NCI-H460 (cell line): ENCODE data around the gene RWDD2A. TPM values are rescaled to one million over a fixed set of nuclear protein-coding genes. Genes with fewer than 3 reads are reported as not detected.

ENCODE experiments used
- DNase-seq: peaks from one replicate; pipeline ENCODE4 v3.0.0-alpha.2; 2016; ENCODE audit warnings: low read depth; ENCODE audit errors: extremely low read depth
- total RNA-seq: library from RNA; depleted of rRNA; stranded (reverse); fragments of >200 nt; shearing (Covaris generic); gene quantifications from 2 replicates; pipeline ENCODE4 v1.2.3, GENCODE V29; 2014; rRNA removed

Gene RWDD2A
- total RNA-seq, 1 experiment from 2014 or later: 2.6 TPM

DNA sequence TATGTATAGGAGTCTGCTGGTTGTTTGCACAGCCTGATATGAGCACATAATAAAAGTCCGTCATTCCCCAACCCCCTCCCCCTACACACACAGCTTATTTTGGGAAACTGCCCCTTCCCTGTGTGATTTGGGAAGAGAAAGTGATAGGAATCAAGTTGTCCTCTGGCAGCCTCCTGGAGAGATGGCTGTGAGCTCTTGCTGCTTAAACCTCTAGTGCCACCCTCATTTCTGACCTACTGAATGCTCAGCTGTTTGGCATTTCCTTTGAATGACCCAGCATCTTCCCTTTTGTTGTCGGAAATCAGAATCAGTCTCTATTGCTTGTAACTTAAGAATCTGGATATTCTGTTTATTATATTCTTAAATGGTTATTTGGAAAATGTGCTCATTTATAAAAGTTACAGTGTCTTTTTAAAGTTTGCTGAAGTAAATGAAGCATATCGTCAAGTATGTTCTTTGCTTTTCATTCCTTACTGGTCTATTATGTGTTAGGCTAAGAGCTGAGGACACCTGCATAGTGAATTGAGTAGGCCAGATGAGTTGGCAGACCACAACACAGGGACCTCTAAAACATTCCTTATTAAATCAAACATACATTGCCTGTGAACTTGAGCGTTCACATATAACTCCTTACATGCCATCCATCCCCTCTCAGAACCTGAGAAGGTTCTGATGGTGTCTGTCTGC, 5.5 kb downstream of the RWDD2A start:
- no peak for DNase-seq

DNA sequence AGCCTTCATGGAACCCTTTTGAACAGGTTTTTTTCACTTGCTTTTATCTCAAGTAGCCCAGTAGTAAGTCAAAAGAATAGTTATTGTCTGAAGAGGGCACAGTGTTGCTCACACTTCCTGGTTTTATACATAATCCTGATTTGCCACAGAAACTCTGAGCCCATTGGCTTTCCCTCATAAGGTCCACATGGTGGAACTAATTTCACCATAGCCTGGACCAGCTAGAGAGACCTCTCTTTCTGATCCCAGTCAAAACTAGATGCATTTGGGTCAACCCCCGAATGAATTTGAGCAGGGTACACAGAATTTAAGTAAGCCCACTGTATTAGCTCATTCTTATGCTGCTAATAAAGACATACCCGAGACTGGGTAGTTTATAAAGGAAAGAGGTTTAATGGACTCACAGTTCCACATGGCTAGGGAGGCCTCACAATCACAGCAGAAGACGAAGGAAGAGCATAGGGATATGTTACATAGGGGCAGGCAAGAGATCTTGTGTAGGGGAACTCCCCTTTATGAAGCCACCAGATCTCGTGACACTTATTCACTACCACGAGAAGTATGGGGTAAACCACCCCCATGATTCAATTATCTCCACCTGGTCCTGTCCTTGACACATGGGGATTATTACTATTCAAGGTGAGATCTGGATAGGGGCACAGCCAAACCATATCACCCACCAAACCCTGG, 6.2 kb downstream of the RWDD2A start:
- no peak for DNase-seq

DNA sequence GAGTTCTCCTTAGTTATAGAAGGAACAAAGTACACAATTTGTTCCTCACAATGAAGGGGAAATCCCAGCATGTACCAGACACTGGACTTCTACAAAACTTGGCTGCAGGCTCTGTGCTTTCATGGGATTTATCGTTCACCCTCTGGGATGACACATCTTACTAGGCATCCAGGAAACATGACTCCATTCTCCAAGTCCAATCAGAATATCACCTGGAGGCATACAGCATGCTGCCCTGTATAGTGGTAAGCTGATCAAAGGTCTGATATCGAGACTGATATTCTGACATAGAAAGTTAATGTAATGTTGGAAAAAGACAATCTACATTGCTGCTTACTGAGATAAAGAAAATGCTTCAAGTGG, 6.7 kb downstream of the RWDD2A start:
- DNase-seq: no peak

DNA sequence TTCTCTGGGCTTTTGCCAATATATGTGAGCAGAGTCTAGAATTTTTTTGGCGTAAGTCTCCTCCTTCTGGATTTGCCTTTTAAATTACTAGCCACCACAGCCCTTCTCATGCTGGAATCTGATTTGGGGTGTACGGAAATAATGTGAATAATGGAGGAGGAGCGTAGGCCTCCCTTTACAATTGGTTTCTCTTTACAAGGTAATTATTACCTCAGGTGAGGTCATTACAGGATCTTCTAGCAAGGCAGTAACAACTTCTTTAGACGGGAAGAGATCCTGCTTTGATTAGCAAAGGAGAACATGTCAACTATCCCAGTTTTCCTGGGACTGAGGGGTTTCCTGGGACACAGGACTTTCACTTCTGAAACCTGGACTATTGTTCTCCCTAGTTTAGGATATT, 8.9 kb downstream of the RWDD2A start:
- DNase-seq: no peak

DNA sequence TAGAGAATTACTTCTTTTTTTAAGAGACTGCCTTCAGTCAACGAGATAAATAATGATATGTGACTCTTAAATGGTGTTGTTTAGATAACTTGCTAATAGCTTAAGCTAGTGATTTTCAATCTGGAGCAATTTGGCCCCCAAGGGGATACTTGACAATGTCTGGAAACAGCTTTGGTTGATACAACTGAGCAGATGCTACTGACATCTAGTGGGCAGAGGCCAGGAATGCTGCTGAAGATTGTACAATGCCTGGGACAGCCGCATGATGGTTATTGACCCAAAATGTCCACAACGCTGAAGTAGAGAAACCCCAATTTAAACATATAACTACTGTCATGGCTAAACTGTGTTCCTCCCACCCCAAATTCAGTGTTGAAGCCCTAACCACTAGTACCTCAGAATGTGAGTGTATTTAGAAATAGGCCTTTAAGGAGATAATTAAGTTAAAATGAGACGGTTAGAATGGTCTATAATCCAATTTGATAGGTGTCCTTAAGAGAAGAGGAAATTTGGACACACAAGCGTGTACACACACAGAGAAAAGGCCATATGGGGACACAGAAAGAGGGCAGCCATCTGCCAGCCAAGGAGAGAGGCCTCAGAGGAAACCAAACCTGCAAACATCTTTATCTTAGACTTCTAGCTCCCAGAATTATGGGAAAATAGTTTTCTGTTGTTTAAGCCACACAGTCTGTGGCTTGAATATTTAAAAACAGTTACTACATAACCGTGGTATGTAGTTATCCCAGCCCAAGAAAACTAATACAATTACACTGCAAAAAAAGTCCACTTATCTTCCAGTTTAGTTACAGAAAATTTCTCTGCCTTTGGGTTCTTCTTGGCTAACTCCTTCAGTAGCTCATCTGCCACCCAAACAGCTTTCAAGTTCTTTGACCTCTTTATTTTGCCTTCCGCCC, 22.2 kb downstream of the RWDD2A start:
- DNase-seq: peak; percentile 48

DNA sequence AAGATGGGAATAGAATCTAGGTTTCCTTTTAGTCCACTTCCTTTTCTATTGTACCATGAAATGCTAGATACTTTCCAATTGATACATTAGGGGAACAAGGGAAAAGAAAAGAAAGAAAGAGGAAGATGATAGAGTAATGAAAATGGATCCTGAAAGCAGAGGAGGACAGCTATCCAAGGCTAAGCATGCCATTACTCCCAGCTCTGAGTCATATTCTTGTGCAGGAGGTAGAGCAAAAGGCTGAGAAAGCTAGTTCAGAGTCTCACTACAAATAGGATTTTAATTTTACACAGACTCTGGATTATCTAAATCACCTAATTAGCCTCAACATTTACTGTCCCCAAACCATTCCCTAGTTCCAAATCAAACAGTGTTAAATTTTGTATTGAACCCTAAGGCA, 23.6 kb downstream of the RWDD2A start:
- no peak for DNase-seq

DNA sequence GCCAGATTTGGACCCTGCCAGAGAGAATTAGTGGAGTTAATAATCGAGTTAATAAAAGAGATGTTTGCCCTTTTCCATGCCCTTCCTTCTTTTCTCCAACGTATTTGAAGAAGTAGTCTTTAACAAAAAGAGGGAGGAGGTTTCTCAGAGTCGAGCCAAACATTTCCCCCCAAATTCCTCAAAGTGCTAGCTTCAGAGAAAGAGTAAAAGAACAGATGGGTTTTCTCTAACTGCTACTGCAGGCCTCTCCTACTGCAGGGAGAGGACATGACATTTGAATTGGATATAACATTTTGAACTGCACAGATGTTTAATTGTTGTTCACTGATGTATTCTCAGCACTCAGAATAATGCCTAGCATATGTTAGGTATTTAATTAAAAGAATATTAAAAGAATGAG, 25.5 kb downstream of the RWDD2A start:
- no peak for DNase-seq

DNA sequence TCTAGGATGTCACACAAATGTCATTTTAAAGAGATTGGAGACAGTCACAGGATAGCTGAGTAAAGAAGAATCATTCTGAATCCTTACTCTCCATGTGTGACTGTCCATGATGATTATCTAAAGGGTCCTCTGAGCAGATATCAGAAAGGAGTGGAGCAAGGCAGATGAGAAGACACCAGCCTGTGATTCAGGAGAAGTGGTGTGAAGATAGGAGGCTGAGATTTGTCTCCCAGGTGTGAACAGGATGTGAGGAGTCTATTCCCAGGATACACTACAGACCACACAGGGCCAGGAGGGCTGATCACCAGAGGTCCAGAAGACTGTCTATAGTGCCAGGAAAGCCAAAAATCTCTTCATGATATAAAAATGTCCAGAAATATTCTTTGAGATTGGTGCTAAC, 27.0 kb downstream of the RWDD2A start:
- no peak for DNase-seq

DNA sequence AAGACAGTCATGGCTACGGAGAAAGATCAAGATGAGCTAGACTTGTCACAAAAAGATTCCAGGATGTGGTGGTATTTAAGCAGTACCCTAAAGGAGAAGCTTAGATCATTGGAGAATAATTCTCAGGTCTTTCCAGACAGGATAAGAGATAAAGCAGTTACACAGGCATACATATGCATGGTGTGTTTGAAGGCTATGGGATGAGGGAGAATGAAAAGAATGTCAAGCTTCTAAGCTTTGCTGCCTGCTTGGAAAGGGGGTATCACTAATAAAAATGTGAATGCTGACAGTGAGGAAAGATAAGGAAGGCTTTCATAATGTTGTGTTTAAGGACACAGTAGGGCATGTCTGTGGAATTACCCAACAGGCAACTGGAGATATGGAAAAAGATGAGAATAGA, 28.1 kb downstream of the RWDD2A start:
- no peak for DNase-seq

DNA sequence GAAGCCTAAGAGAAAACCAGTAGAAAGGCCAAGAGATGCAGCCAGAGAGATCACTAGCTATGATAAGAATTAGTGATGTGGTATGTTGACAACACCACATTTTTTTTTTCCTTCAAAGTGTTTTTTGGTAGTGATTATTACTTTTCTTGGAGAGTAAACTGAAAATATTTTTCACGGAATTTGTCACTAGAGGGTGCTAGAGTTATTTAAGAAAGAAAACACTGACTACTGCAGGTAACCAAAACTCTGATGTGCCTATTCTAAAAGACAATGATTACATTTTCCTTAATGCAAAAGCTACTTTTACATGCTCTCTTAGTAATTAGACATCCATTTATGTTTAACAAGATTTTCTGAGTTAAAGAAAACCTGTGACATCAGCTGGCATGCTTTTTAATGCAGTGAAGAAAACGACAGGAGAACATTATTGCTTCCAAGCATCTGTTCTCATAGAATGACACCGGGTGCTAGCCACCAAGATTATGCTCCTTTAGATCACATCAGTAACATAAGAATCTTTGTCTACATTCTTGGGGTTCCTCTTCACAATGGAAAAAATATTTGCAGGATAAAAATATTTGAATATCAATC, 28.8 kb downstream of the RWDD2A start:
- DNase-seq: peak; percentile 21

DNA sequence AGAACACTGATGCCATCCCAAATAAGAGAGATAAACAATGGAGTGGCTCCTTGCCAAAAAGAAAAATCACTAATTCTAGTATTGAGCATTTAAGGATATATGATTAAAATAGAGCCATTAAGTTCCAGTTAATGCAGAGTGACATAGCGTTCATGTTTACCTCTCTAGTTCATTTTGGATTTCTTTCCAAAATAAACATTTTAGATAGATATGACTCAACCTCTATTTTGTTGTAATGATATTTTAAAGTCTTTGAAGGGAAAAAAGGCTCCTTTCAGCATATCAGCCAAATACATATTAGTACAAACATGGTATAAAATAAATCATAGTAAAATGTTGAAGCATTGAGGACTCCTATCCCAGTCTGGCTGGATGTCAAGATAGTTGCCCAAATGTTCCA, 33.4 kb downstream of the RWDD2A start:
- no peak for DNase-seq

DNA sequence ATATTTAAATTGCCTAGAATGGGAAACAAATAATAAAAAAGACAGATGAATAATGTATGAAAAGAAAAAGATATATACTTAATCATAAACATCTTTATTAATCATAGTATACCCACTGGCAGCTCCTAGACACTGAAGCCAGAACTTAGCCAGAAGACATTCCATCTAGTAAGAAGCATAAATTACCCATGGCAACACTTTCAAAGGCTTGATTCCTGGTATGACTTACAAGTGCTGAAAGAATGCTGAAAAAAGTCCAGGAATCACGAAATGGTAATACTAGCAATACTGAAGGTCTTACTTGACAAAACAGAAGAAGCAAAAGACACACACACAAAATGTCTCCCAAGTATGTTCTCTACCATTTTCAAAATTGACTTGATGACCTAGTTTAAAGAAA, 38.0 kb downstream of the RWDD2A start:
- DNase-seq: no peak

DNA sequence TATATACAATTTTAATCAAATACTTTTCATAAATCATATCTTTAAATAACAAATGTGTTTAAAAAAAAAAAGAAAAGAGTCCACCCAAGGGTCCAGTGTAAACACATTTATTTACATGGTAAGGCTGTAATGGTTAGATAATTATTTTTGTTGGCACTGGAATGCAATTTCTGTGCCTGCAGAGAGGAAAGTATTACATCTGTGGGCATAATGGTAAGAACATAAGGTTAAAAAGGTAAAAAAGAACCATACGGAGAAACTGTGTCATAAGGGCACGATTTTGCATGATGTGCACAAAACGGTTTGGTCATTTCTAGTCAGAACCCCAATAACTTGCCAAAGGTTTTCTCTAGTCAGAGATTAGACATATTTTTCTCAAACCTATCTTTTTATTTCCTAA, 54.3 kb downstream of the RWDD2A start:
- DNase-seq: no peak

Other genes starting within 250 kb of the RWDD2A start
- 6.5 and 7.2 TPM in 2 replicates for gene UBE3D, start 127.5 kb upstream of the RWDD2A start, total RNA-seq
- 5.5 and 6.7 TPM in 2 replicates for gene DOP1A, start 125.7 kb upstream of the RWDD2A start, total RNA-seq
- 29.6 and 33.7 TPM in 2 replicates for gene PGM3, start 92 bp upstream of the RWDD2A start, total RNA-seq
- 70.0 and 73.9 TPM in 2 replicates for gene ME1, start 237.7 kb downstream of the RWDD2A start, total RNA-seq